Naive thymus-derived CD8-positive, alpha-beta T cell (primary cell): ENCODE results near the gene NINJ2. TPM values are rescaled to one million over a fixed set of nuclear protein-coding genes. Genes with fewer than 3 reads are reported as not detected.
"Not testable (repeated sequence)": the region's sequence is repeated elsewhere in the genome, so short reads cannot be mapped to it uniquely, and the experiment has no call there.

Source experiments
- ATAC-seq, 2 donors: fragments of 150-1000 bp; cut with Tn5 transposase in 1 of 2; sonication (Bioruptor Pico), chemical (Tn5 transposase) in 1 of 2; 1 replicate in 1 of 2; 2 replicates in 1 of 2; pipeline ENCODE4 v1.10.0; 2021; ENCODE audit warnings: mild to moderate bottlenecking in 2 of 2, moderate library complexity in 2 of 2
- POLR2A ChIA-PET: fragments of 350-600 bp; sonication (Branson Sonifier 250); formaldehyde crosslinking; loops from one replicate; lab custom pipeline; 2021; ENCODE audit warnings: antibody characterized with exemption; lab: Charles Lee
- DNase-seq, 10 donors: peaks; one replicate each; pipeline versions ENCODE4 v3.0.0 to v3.0.0-alpha.2; 2020 to 2022
- H3K27ac Mint-ChIP-seq, 10 donors: one replicate each; pipeline ENCODE4 v1.8.0; 2020 to 2022; ENCODE audit warnings: mild to moderate bottlenecking in 10 of 10, mixed read lengths in 10 of 10, moderate library complexity in 4 of 10, inconsistent platforms in 1 of 10
- H3K27me3 Mint-ChIP-seq, 5 donors: one replicate each; pipeline ENCODE4 v1.8.0; 2021 to 2022; ENCODE audit warnings: mixed read lengths in 5 of 5
- H3K36me3 Mint-ChIP-seq, 3 donors: one replicate each; pipeline ENCODE4 v1.8.0; 2020 to 2022; ENCODE audit warnings: mixed read lengths in 3 of 3, mild to moderate bottlenecking in 2 of 3, inconsistent platforms in 1 of 3
- H3K4me1 Mint-ChIP-seq, 4 donors: one replicate each; pipeline ENCODE4 v1.8.0; 2021 to 2022; ENCODE audit warnings: mixed read lengths in 4 of 4
- H3K4me3 Mint-ChIP-seq, 10 donors: one replicate each; pipeline ENCODE4 v1.8.0; 2020 to 2022; ENCODE audit warnings: mild to moderate bottlenecking in 10 of 10, mixed read lengths in 10 of 10, moderate library complexity in 6 of 10, inconsistent platforms in 1 of 10
- H3K9me3 Mint-ChIP-seq, 9 donors: one replicate each; pipeline ENCODE4 v1.8.0; 2020 to 2022; ENCODE audit warnings: mixed read lengths in 9 of 9, mild to moderate bottlenecking in 3 of 9, inconsistent platforms in 1 of 9, moderate library complexity in 1 of 9
- polyA plus RNA-seq, 3 donors: library from polyadenylated mRNA; unstranded; fragments of 300-500 nt; fragmentation: Illumina TruSeq; gene quantifications; one replicate each; pipeline ENCODE4 v1.2.3, GENCODE V29; 2021
- total RNA-seq, 8 experiments: library from RNA in 2 of 8; stranded (reverse) in 2 of 8; gene quantifications; one replicate each; pipeline ENCODE4 v1.2.3 and lab custom pipeline; 2021 to 2026

Gene NINJ2
- 1 to 10 TPM in 1 of 2 experiments, under 1 TPM in 1; 0.85 to 1.4 TPM for total RNA-seq
- polyA plus RNA-seq = 1 to 10 TPM; 3.9 to 5.1 (median 4.0) TPM
- 0 to 0.86 (median 0.37) reads per million in 6 experiments for total RNA-seq (lab: John Stamatoyannopoulos, UW)

- peaks cover 27 to 64% (median 36%) of the 10 kb centered on the region in 4 donors for H3K4me1 Mint-ChIP-seq
- no peaks in the 10 kb centered on the region for H3K36me3 Mint-ChIP-seq
- DNase-seq = no peak
- no peaks in the 10 kb centered on the region for H3K9me3 Mint-ChIP-seq
- peak; percentile 39 to 61 for ATAC-seq
- POLR2A ChIA-PET = interaction anchor here (0.7 to 0.9 kb wide), 2 partner anchors 21 to 22 kb away, joined by 3 read pairs; no protein-coding TSS in a partner anchor
- H3K27ac Mint-ChIP-seq = peak within 1 kb of the TSS in 9 of 10 donors; percentile 14 to 88 (median 52)
- H3K4me3 Mint-ChIP-seq = peak within 1 kb of the TSS; percentile 26 to 83 (median 64)
- no peaks in the 10 kb centered on the region for H3K27me3 Mint-ChIP-seq
Measured at GRCh38 chr12:663293-663871, at the start of gene NINJ2. TSS of gene NINJ2 (minus strand) at chr12:663445. CDS start at chr12:663360, 85 bp downstream.

GRCh38 chr12:712172-712863, 49.1 kb upstream of the NINJ2 start:
- Mint-ChIP-seq H3K9me3 (no peaks in the 10 kb centered on the region), H3K36me3 (no peaks in the 10 kb centered on the region), H3K4me3 (no peak overlapping the region), H3K4me1 (peaks cover 5 to 25% (median 8%) of the 10 kb centered on the region in 4 donors), H3K27ac (peak overlapping the region in 2 of 10 donors; percentile 19 to 58), H3K27me3 (no peaks in the 10 kb centered on the region)
- DNase-seq (no peak), ATAC-seq (no peak)
- POLR2A ChIA-PET = interaction anchor here (0.6 kb wide), 1 partner anchor 17 kb away, joined by 3 read pairs; no protein-coding TSS in a partner anchor

GRCh38 chr12:709455-710020, 46.3 kb upstream of the NINJ2 start:
- no peaks in the 10 kb centered on the region for H3K36me3 Mint-ChIP-seq

GRCh38 chr12:708084-708483, 44.8 kb upstream of the NINJ2 start:
- H3K27me3 Mint-ChIP-seq, POLR2A ChIA-PET, H3K4me3 Mint-ChIP-seq, DNase-seq, ATAC-seq, H3K36me3 Mint-ChIP-seq, H3K9me3 Mint-ChIP-seq, H3K27ac Mint-ChIP-seq: not testable (repeated sequence)
- peaks cover 4 to 16% (median 6%) of the 10 kb centered on the region in 4 donors for H3K4me1 Mint-ChIP-seq

More at GRCh38 chr12:709455-710020, 46.3 kb upstream of the NINJ2 start:
- POLR2A ChIA-PET = interaction anchor here (1.1 kb wide), 1 partner anchor 42 kb away, joined by 5 read pairs; no protein-coding TSS in a partner anchor
- ATAC-seq = no peak
- no peak overlapping the region for H3K27ac Mint-ChIP-seq
- no peak for DNase-seq
- H3K9me3 Mint-ChIP-seq = peaks cover 0 to 2% (median 0%) of the 10 kb centered on the region in 9 donors
- no peak overlapping the region for H3K4me3 Mint-ChIP-seq
- peaks cover 0 to 15% (median 2%) of the 10 kb centered on the region in 4 donors for H3K4me1 Mint-ChIP-seq
- H3K27me3 Mint-ChIP-seq = no peaks in the 10 kb centered on the region

GRCh38 chr12:704516-705242, 41.4 kb upstream of the NINJ2 start:
- no peak overlapping the region for H3K4me3 Mint-ChIP-seq
- no peak for DNase-seq
- H3K27ac Mint-ChIP-seq = peak overlapping the region in 4 of 10 donors; percentile 24 to 65 (median 44)
- no peak for ATAC-seq
- peaks cover 0 to 5% (median under 1%) of the 10 kb centered on the region in 9 donors for H3K9me3 Mint-ChIP-seq
- H3K27me3 Mint-ChIP-seq = no peaks in the 10 kb centered on the region
- H3K36me3 Mint-ChIP-seq = peaks cover 0 to 4% (median 0%) of the 10 kb centered on the region in 3 donors
- POLR2A ChIA-PET = interaction anchor here (1.7 kb wide), 1 partner anchor 48 kb away, joined by 5 read pairs; the partner anchor contains the start of gene WNK1
- peaks cover 6 to 13% (median 10%) of the 10 kb centered on the region in 4 donors for H3K4me1 Mint-ChIP-seq

GRCh38 chr12:701896-702539, 38.8 kb upstream of the NINJ2 start:
- H3K36me3 Mint-ChIP-seq = peaks cover 0 to 4% (median 0%) of the 10 kb centered on the region in 3 donors
- no peaks in the 10 kb centered on the region for H3K27me3 Mint-ChIP-seq
- peaks cover 11 to 26% (median 25%) of the 10 kb centered on the region in 4 donors for H3K4me1 Mint-ChIP-seq
- no peak overlapping the region for H3K4me3 Mint-ChIP-seq
- H3K9me3 Mint-ChIP-seq = peaks cover 0 to 15% (median 7%) of the 10 kb centered on the region in 9 donors
- POLR2A ChIA-PET = no interaction called here
- ATAC-seq (no peak), DNase-seq (no peak)
- peak overlapping the region in 3 of 10 donors; percentile 9 to 67 (median 47) for H3K27ac Mint-ChIP-seq

- no peak for DNase-seq
- peaks cover 15 to 39% (median 37%) of the 10 kb centered on the region in 4 donors for H3K4me1 Mint-ChIP-seq
- H3K36me3 Mint-ChIP-seq = peaks cover 0 to 4% (median 0%) of the 10 kb centered on the region in 3 donors
- peak overlapping the region in 4 of 10 donors; percentile 17 to 39 (median 38) for H3K27ac Mint-ChIP-seq
- H3K9me3 Mint-ChIP-seq = peaks cover 0 to 15% (median 7%) of the 10 kb centered on the region in 9 donors
- H3K4me3 Mint-ChIP-seq = no peak overlapping the region
- POLR2A ChIA-PET = interaction anchor here (0.6 to 1.5 kb wide), 5 partner anchors 8 to 51 kb away, joined by 3 to 6 read pairs (median 3); no protein-coding TSS in a partner anchor
- H3K27me3 Mint-ChIP-seq = no peaks in the 10 kb centered on the region
- no peak for ATAC-seq
Measured at GRCh38 chr12:700016-700415, 36.8 kb upstream of the NINJ2 start.

- not testable (repeated sequence) for DNase-seq, H3K36me3 Mint-ChIP-seq, ATAC-seq, H3K27me3 Mint-ChIP-seq
- peaks cover 0 to 15% (median 5%) of the 10 kb centered on the region in 9 donors for H3K9me3 Mint-ChIP-seq
- peak overlapping the region in 1 of 10 donors; percentile 69 for H3K4me3 Mint-ChIP-seq
- peak overlapping the region in 5 of 10 donors; percentile 7 to 92 (median 87) for H3K27ac Mint-ChIP-seq
- POLR2A ChIA-PET = interaction anchor here (1.9 kb wide), 1 partner anchor 53 kb away, joined by 7 read pairs; no protein-coding TSS in a partner anchor
- H3K4me1 Mint-ChIP-seq = peaks cover 15 to 40% (median 35%) of the 10 kb centered on the region in 4 donors
Measured at GRCh38 chr12:698222-698621, 35.0 kb upstream of the NINJ2 start.

GRCh38 chr12:697481-697880, 34.2 kb upstream of the NINJ2 start:
- Mint-ChIP-seq H3K36me3 (no peaks in the 10 kb centered on the region), H3K27me3 (no peaks in the 10 kb centered on the region), H3K9me3 (peaks cover 0 to 15% (median 5%) of the 10 kb centered on the region in 9 donors), H3K4me1 (peaks cover 15 to 38% (median 35%) of the 10 kb centered on the region in 4 donors), H3K4me3 (peak overlapping the region; percentile 32 to 81 (median 69)), H3K27ac (peak overlapping the region; percentile 81 to 95 (median 91))
- POLR2A ChIA-PET = interaction anchor here (0.9 to 1.9 kb wide), 4 partner anchors 24 to 55 kb away, joined by 4 to 7 read pairs (median 4); partner anchors contain the start of gene WNK1
- ATAC-seq (peak; percentile 52 to 66), DNase-seq (no peak)

GRCh38 chr12:694734-695503, 31.7 kb upstream of the NINJ2 start:
- Mint-ChIP-seq H3K36me3 (no peaks in the 10 kb centered on the region), H3K9me3 (peaks cover 0 to 13% (median 5%) of the 10 kb centered on the region in 9 donors), H3K27me3 (no peaks in the 10 kb centered on the region), H3K27ac (peak overlapping the region in 6 of 10 donors; percentile 7 to 66 (median 34)), H3K4me3 (no peak overlapping the region), H3K4me1 (peaks cover 13 to 36% (median 31%) of the 10 kb centered on the region in 4 donors)
- ATAC-seq (no peak), DNase-seq (no peak)
- POLR2A ChIA-PET = interaction anchor here (0.6 to 1.0 kb wide), 6 partner anchors 8 to 196 kb away, joined by 3 to 4 read pairs (median 4); no protein-coding TSS in a partner anchor
